HG03457 (cell line): ENCODE measurements around the gene ADGRG7.

Source experiments
- ATAC-seq: cut with Tn5 transposase; IDR thresholded peaks from one replicate; pipeline ENCODE4 v1.9.1; 2021; ENCODE audit warnings: moderate number of reproducible peaks; ENCODE audit not compliant: unreplicated experiment

Gene ADGRG7

DNA sequence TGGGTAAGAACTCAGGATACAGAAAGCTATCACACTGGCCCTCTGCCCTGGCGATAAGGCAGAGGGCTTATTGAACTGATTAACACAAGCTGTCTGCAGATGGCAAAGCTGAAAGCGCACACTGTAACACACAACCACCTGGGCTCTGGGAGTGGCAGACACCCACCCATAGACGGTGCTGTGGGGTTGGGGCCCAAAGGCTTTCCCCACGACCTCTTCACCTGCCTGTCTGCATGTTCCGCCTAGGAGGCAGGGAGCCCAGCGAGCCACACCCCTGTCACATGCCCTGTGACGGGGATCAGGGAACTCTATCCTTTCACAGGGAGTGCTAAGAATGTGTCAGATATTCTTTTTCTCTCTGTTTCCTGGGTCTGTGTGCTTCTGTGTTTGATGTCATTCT, 87.8 kb downstream of the ADGRG7 start:
- no peak for ATAC-seq

DNA sequence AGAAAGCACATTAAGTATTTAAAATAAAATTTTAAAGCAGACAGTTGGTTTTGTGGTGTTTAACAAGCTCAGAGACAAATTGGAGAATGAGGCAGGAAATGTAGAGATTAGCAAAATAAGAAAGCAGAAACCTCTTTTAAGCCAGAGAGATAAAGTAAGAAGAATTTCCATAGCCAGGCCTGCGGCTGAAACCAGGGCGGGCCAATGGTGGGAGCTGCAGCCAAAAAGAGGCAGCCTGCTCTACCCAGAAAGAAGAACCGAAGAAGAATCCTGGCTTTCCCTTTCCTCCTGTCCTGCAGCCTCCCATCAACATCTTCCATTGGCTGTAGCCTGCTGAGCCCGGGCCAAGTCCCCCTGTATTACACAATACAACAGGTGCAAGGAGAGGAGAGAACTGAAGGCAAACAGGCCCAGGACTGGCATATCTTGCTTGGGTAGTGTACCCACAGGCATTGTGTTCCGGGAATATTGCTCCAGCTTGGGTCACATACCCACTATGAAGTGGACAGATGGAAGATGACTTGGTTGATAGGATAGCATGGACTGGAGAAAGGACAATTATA, 88.4 kb downstream of the ADGRG7 start:
- no peak for ATAC-seq

DNA sequence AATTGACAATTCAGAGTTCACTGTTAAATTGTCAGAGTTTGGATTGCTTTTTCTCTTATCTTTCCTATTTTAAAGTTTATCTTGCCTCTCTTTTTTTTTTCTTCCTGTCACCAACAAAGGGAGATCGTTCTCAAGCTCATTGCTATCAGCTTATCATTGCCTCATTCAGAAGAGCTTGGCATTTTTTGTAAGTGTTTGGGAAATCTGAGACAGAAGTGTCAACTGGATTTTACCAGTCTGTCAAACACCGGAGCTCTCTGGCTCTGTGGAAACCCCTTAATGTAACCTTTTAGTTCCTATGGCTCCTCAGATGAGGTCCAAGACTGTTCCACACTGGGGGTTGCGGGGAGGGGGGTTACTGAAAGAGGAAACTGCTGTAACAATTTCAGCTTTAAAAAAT, 89.3 kb downstream of the ADGRG7 start:
- ATAC-seq = no peak

DNA sequence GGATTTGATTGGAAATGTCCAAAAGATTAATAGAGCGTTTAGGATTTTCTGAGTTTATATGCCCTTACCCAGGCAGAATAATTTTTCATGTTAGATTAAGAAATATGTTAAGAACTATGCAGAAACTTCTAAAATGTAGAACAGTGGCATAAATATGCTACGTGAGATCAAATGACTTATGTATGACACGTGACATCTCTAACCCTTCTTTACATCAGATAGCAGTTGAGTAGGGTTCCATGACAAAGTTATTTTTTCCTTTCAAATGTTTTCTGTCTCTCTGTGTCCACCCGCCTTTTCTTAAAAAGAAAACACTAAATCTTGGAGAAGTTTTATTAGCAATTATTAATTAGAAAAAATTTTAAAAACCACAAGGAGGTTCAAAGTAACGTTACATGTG, 91.3 kb downstream of the ADGRG7 start:
- ATAC-seq = no peak

DNA sequence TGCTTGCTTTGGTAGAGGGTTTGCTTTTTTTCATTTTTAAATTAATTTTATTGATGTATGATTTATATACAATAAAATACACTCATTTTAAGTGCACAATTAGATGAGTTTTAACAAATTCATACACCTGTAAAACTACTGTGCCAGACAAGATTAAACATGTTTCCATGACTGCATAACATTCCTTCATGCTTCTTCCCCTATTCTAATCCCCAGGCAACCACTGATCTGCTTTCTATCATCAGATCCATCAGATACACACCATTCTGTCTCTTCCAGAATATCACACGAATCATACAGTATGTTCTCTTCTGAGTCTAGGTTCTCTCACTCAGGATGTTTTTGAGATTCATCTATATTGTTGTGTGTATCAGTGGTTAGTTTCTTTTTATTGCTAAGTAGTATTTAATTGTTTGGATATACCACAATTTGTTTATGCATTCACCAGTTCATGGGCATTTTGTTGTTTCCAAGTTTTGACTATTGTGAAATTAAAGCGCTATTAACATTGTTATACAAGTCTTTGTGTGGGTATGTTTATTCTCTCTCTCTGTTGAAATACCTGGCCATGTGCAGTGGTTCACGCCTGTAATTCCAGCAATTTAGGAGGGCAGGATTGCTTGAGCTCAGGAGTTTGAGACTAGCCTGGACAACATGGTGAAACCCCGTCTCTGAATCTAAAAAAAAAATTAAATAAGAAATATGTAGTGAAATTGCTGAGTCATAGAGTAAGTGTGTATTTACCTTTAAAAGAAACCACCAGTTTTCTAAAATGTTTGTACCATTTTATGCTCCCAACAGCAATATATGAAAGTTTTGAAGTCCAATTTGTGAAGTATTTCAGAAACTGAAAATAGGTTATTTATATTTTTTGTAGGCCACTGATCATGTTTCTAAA, 92.9 kb downstream of the ADGRG7 start:
- ATAC-seq = no peak

DNA sequence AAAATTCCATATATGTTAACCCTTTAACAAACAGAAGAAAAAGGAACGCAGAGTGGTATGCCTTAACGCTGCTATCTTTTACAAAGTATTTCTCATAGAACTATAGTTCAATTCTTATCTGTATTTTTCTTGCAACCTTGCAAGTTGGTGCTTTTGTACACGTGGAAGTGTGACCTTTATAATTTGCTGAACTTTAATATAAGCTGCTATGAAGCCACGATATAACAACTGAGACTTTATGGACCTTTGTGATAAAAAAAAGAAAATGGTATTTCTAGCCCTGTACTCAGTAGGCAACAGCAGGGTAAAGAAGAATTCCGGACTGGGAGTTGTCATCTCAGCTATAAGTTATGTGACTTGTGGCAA, 93.6 kb downstream of the ADGRG7 start:
- no peak for ATAC-seq

DNA sequence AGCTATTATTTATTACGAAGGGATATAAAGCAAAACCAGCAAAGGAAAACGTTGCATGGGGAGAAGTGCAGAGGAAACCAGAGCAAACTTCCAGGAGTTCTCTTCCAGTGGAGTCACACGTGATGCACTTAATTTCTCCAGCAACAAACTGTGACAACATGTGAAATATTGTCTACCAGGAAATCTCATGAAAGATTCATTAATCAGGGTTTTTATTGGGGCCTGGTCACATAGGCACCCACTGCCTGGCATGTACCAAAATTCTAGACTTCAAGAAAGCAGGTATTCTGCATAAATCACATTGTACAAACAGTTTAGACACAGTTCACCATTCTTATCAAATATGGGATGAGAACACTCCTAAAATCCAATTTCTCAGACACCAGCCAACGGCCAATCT, 94.5 kb downstream of the ADGRG7 start:
- ATAC-seq = no peak

DNA sequence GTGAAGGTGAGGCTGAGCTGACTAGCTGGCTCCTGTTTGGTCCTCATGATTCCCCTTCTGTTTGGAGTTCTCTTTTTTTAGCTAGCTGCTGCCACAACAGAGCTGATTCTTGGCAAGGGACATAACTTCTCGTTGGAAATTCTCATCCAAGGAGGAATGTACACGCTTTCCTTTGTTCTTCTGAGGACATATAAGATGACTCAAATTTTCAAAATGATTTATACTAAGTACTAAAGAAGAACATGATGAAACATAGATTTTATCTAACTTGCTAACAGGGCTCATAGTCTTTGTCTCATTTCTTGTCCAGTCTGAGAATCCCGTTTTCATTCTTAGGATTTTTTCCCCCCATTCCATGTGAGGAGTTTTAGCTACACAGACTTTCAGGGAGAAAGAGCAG, 97.0 kb downstream of the ADGRG7 start:
- no peak for ATAC-seq

DNA sequence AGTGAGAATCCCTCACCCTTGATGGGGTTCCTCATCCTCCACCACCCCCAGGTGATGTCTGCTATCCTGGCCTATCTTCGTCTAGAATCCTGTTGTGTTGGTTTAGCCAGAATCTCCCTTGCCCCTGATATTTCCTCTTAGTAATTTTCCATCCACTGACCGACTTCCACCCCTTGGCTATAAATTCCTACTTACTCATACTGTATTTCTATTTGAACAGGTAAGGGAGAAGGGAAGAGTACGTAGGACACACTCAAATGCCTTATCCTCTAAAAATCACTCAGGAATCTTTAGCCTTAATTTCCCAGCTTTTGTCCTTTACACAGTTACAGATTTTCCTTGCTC, 99.2 kb downstream of the ADGRG7 start:
- ATAC-seq = no peak

DNA sequence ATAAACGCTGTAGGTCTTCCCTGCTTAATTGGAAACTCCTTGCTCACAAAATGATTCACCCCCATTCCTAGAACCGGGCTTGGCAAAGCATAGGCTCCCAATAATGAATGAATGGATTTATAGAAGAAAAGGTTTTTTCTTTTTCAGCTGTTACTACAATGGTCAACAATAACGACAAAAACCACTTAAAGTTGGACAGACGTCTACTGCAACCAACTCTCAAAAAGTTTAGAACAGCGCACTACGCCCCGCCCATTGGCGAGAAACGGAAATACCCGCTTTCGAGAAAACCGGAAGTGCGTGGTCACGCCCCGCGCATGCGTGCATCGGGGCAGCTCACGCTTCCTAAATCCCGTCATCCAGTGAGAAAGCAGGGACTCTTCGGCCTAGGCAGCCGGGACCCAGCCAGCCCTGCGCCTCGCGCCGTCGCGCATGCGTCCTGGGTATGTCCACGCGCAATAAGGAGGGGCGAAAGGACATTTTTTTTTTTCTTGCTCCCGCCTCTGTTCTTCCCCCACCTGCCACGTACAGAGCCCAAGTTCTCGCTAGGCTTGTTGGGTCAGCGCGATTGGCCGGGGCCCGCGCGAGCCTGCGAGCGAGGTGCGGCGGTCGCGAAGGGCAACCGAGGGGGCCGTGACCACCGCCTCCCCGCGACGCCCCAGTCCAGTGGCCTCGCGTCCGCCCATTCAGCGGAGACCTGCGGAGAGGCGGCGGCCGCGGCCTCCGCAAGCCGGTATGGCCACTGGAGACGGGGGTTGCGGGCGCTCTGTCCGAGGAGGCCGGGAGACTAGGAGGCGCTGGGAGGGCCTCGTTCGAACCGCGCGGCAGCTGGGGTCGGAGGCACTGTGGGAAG, 99.8 kb downstream of the ADGRG7 start, which contains the start of gene TFG:
TSS of gene TFG (plus strand) at position 506 of the 853 bp plus-strand sequence. CDS start 4,192 bp downstream, outside the sequence.
- peak; percentile 92 for ATAC-seq

DNA sequence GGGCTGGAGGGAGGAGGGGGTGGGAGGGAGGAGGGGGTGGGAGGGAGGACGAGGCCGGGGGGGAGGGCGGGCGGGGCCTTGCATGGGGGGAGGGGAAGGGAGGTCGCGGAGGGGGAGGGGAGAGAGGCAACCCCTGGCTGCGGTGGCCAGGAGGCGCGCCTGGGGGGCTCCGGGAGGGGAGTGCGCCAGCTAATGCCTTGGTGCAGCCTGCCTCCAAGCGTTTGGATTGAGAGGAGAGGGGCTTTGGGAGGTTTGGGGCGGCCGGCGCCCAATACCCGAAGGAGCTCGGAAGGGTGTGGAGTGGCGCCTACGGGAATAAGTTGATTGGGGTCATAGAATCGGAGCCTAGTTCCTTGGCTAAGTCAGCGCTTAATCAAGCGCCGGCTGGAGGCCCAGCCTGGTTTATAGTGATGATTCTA, 100.5 kb downstream of the ADGRG7 start:
- no peak for ATAC-seq

DNA sequence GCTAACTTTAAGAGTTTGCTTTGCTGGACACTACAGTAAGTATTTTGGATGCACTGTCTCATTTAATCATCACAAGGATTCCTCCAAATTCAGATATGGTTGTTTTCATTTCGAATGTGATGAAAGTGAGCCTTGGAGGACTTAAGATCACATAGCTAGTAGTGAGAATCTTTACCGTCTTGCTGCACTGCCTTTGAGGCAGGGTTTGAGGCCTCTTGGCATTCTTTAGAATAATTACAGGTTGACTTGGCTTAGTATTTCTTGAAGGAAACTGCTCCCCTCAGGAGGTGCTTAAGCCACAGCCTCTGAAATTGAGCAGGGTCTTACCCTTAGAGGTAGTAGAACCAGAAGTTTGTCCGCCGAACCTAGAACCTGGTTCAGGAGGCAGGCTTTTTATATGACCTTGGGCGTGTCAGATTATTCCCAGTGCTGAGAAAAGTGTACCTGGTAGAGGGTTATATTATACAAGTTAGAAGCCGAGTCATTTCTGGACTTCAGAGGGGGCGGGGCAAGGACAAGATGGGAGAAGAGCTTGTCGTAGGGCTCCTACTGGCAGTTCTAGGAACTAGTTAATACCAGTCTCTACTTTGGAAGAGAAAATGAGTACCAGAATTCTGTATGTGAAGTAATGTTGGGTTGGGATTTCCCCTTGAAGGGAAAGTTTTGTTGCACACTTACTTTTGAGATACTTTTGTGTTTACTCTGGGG, 101.0 kb downstream of the ADGRG7 start:
- peak; percentile 35 for ATAC-seq

DNA sequence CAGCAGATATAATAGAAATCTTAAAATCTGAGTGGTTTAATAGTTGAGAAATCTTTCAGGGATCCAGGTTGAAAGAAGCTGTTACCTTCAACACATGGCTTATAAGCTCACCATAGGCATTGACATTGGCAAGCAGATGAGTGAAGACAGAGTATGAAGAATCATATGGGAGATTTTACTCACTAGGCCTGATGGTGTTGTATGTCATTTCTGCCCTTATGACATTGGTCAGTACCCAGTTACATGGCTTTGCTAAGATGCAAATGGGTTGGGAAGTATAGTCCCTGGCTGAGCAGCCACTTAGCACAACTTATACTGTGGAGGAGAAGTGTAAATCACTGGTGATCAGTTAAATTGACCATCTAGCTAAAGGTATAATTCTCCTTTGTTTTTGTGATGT, 105.8 kb downstream of the ADGRG7 start:
- ATAC-seq = no peak

DNA sequence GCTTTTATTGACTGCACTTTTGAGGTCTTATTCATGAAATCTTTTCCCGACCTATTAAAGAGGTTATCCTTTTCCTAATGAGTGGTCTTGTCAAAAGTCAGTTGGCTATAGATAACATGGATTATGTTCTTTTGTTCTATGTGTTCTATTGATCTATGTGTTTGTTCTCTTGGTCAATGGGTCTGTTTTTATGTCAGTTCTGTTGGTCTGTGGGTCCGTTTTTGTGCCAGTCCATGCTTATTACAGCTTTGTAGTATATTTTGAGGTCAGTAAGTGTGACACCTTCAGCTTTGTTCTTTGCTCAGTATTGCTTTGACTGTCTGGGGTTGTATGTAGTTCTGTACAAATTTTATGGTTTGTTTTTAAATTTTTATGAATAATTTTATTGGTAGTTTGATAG, 107.7 kb downstream of the ADGRG7 start:
- ATAC-seq = no peak

DNA sequence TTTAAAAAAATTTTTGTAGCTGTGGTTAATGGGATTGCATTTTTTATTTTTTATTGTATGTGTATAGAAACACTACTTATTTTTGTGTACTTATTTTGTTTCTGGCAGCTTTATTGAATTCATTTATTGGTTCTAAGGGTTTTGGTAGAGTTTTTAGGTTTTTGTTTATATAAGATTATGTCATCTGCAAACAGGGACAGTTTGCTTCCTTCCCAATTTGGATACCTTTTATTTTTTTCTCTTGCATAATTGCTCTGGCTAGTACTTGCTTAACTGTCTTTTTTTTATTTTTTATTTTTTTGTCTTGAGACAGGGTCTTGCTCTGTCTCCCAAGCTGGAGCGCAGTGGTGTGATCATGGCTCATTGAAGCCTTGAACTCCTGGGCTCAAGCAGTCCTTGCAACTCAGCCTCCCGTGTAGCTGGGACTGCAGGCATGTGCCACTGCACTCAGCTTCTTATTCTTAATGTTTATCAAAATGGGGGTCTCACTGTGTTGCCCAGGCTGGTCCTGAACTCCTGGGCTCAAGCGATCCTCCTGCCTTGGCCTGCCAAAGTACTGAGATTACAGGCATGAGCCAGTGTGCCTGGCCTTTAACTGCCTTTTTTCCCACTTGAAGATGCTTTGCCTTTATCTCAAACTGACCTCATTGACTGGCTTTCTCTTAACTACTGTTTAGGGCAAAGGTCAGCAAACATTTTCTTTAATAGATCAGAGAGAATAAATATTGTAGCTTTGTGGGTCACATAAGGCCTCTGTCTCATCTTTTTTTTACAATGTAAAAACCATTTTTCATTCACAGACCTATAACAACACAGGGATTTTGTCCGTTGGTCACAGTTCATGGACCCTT, 108.5 kb downstream of the ADGRG7 start:
- ATAC-seq = no peak

DNA sequence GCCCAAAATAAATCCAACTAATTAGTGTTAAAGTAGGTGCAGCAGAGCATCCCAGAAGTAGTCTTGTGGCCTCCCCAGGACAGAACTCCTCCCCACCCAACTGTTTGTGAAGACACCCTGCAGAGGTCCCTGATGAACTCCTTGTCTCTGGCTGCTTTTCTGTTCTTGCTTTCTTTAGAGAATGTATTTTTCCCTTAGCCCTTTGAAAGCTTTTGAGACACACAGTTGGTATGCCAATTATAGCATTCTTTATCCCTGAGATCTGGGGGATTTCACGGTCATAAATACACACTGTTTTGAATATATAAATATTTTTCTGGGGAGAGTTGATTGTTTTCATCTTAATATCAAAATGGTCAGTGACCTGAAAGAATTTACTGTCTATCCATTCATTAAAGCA, 109.7 kb downstream of the ADGRG7 start:
- no peak for ATAC-seq

DNA sequence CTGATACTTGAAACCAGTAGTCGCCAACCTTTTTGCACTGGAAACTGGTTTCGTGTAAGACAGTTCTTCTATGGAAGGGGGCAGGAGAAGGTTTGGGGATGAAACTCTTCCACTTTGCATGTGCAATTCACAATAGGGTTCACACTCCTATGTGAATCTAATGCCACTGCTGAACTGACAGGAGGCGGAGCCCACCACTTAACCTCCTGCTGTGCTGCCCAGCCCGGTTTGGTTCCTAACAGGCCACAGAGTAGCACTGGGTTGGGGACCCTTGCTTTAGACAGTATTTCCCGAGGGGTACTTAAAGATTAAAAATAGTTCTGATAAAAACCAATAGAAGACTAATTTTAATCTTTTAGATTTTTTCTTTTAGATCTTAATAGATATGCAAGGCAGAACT, 111.0 kb downstream of the ADGRG7 start:
- no peak for ATAC-seq

DNA sequence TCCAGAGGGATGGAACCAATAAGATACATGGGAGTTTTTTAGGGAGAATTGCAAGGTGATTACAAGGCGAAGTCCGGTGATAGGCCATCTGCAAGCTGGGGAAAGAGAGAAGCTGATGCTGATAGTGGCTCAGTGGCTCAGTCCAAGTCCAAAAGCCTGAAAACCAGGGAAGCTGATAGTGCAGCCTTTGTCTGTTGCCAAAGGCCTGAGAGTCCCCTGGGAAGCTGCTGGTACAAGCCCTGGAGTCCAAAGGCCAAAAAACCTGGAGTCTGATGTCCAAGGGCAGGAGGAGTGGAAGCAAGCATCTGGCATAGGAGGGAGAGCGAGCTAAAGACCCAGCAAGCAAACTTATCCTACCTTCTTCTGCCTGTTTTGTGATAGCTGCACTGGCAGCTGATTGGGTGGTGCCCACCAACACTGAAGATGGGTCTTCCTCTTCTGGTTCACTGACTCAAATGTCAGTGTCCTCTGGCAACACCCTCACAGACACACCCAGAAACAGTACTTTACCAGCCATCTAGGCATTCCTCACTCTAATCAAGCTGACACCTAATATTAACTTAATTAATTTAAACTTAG, 116.6 kb downstream of the ADGRG7 start:
- no peak for ATAC-seq

DNA sequence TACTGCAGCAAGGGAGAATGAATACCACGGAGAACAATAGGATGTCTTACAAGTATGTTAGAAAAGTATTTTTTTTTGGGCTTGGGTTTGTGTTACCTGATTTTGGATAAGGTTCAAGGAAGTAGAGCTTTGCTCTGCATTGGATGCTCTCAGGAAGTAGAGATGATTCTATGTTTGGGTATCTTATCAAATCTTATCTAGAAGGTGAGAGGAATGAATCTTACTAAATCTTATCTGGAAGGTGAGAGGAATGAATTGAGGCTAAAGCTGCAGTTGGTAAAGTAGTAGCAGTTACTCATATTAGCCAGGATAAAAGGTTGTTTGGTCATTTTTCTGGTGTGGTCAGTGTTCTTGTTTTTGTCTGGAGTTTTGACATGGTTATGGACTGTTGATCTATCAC, 117.3 kb downstream of the ADGRG7 start:
- no peak for ATAC-seq

DNA sequence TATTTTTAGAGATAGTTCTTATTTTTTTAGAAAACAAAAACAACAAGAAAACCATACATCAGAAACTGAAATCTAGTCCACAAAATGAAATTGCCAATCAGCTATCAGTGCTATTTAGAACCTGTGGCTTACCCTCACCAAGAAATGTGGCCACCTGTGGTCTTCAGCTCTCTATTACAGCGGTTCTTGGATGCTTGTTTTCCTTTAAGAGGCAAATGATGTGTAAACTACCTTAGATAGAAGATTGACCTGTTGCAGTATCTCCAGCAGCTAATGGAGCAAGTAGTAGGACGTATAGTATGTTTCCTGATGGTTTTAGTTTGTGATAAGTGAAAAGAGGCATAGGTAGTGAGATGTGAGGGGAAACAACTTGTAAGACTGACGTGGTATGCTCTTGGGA, 121.1 kb downstream of the ADGRG7 start:
- no peak for ATAC-seq
